SU-DHL-6 (cell line): ENCODE data around the gene MDN1.

ENCODE experiments used
- H2AFZ ChIP-seq: fragments of 200-600 bp; sonication (generic); 2 replicates; pipeline ENCODE4 v1.6.1; 2014; ENCODE audit warnings: low read depth, mild to moderate bottlenecking, moderate library complexity, mixed read lengths, antibody characterized with exemption, low read length; ENCODE audit not compliant: severe bottlenecking
- H3F3A ChIP-seq: fragments of 200-600 bp; shearing (Covaris generic); 2 replicates; pipeline ENCODE4 v1.6.0; 2016; ENCODE audit warnings: antibody characterized with exemption, mild to moderate bottlenecking; ENCODE audit not compliant: insufficient read depth
- H3K27ac ChIP-seq: fragments of 200-600 bp; sonication (generic); 2 replicates; pipeline ENCODE4 v1.5.1; 2016; ENCODE audit warnings: low read depth, mild to moderate bottlenecking, low read length, moderate library complexity, mixed read lengths
- H3K27me3 ChIP-seq: fragments of 200-600 bp; sonication (generic), shearing (Covaris generic); 2 replicates; pipeline ENCODE4 v1.6.0; 2014; ENCODE audit warnings: mild to moderate bottlenecking, low read length
- H3K36me3 ChIP-seq: fragments of 200-600 bp; sonication (generic); 2 replicates; pipeline ENCODE4 v1.6.1; 2014; ENCODE audit warnings: mild to moderate bottlenecking, low read length, mixed read lengths
- H3K4me2 ChIP-seq: fragments of 300-600, 200-600 bp; shearing (Covaris generic), sonication (generic); 2 replicates; pipeline ENCODE4 v1.6.0; 2014; ENCODE audit warnings: low read length, low read depth, mild to moderate bottlenecking; ENCODE audit not compliant: poor library complexity, severe bottlenecking
- H3K4me3 ChIP-seq: fragments of 200-600 bp; sonication (generic); 2 replicates; pipeline ENCODE4 v1.5.1; 2014; ENCODE audit warnings: antibody characterized with exemption, low read length, mild to moderate bottlenecking, mixed read lengths; ENCODE audit not compliant: insufficient read depth, poor library complexity, severe bottlenecking
- H3K79me2 ChIP-seq: fragments of 200-600 bp; sonication (generic); 2 replicates; pipeline ENCODE4 v1.6.1; 2014; ENCODE audit warnings: mild to moderate bottlenecking, low read length, moderate library complexity; ENCODE audit not compliant: insufficient read depth
- H3K9ac ChIP-seq: fragments of 200-600 bp; sonication (generic); 2 replicates; pipeline ENCODE4 v1.7.0; 2014; ENCODE audit warnings: mild to moderate bottlenecking, low read length
- H3K9me2 ChIP-seq: fragments of 200-600 bp; sonication (generic); replicated peaks from 2 replicates; pipeline ENCODE4 v1.6.1; 2014; ENCODE audit warnings: low read length; ENCODE audit not compliant: insufficient read depth
- H3K9me3 ChIP-seq: fragments of 200-600 bp; sonication (generic); 2 replicates; pipeline ENCODE4 v1.6.1; 2014; ENCODE audit warnings: low read length, mixed read lengths; ENCODE audit not compliant: insufficient read depth
- H4K20me1 ChIP-seq: fragments of 200-600 bp; sonication (generic); 2 replicates; pipeline ENCODE4 v1.6.1; 2014; ENCODE audit warnings: low read depth, mild to moderate bottlenecking, antibody characterized with exemption, low read length, moderate library complexity, mixed read lengths
- CTCF ChIP-seq: fragments of 200-600 bp; sonication (generic); IDR thresholded peaks from one replicate; pipeline ENCODE4 v1.5.1; 2017; ENCODE audit warnings: antibody characterized with exemption, mild to moderate bottlenecking, low read length, moderate library complexity; ENCODE audit not compliant: insufficient read depth, poor library complexity, severe bottlenecking
- EZH2phosphoT487 ChIP-seq: fragments of 200-600 bp; sonication (generic), shearing (Covaris generic); conservative IDR thresholded peaks from 2 replicates; pipeline ENCODE4 v1.6.1; 2018; ENCODE audit warnings: mild to moderate bottlenecking, antibody characterized with exemption, low read length, moderate library complexity, mixed read lengths

The MDN1 gene

GRCh38 chr6:89842228-89842627 is 22.6 kb upstream of the MDN1 start:
- no peak overlapping the region for H3K9ac ChIP-seq
- no peak overlapping the region for H3K4me2 ChIP-seq
- H2AFZ ChIP-seq, result no peak overlapping the region
- H3K79me2 ChIP-seq, result peaks cover 93% of the 10 kb centered on the region
- H3K27ac ChIP-seq, result no peak overlapping the region
- H3F3A ChIP-seq, result peaks cover 10% of the 10 kb centered on the region; the same call in 1 of the 2 replicates
- no peaks in the 10 kb centered on the region for H3K9me2 ChIP-seq
- peaks cover 17% of the 10 kb centered on the region for H4K20me1 ChIP-seq
- H3K9me3 ChIP-seq, result no peaks in the 10 kb centered on the region
- H3K4me3 ChIP-seq, result no peak overlapping the region
- TF ChIP-seq CTCF (no peak), EZH2phosphoT487 (no peak)
- peaks cover 3% of the 10 kb centered on the region; the same call in 1 of the 2 replicates for H3K36me3 ChIP-seq
- no peaks in the 10 kb centered on the region for H3K27me3 ChIP-seq

GRCh38 chr6:89840538-89840937 is 20.9 kb upstream of the MDN1 start:
- no peaks in the 10 kb centered on the region for H3K9me2 ChIP-seq
- H3K36me3 ChIP-seq, result peaks cover 3% of the 10 kb centered on the region; the same call in 1 of the 2 replicates
- no peak overlapping the region for H3K27ac ChIP-seq
- H3K9me3 ChIP-seq, result no peaks in the 10 kb centered on the region
- H3K9ac ChIP-seq, result no peak overlapping the region
- peaks cover 10% of the 10 kb centered on the region; the same call in 1 of the 2 replicates for H3F3A ChIP-seq
- H4K20me1 ChIP-seq, result peaks cover 17% of the 10 kb centered on the region
- no peaks in the 10 kb centered on the region for H3K27me3 ChIP-seq
- peaks cover 94% of the 10 kb centered on the region for H3K79me2 ChIP-seq
- no peak for TF ChIP-seq CTCF
- no peak for TF ChIP-seq EZH2phosphoT487
- no peak overlapping the region for H2AFZ ChIP-seq
- no peak overlapping the region for H3K4me3 ChIP-seq
- H3K4me2 ChIP-seq, result no peak overlapping the region

- Histone ChIP-seq H4K20me1 (peaks cover 17% of the 10 kb centered on the region), H3F3A (peaks cover 10% of the 10 kb centered on the region; the same call in 1 of the 2 replicates), H3K4me2 (no peak overlapping the region), H3K79me2 (peaks cover 72% of the 10 kb centered on the region), H3K9me3 (no peaks in the 10 kb centered on the region), H3K4me3 (no peak overlapping the region), H3K27ac (no peak overlapping the region), H3K36me3 (peaks cover 3% of the 10 kb centered on the region; the same call in 1 of the 2 replicates), H2AFZ (no peak overlapping the region), H3K9ac (no peak overlapping the region), H3K27me3 (no peaks in the 10 kb centered on the region), H3K9me2 (no peaks in the 10 kb centered on the region)
- TF ChIP-seq CTCF (no peak), EZH2phosphoT487 (no peak)
Observed at GRCh38 chr6:89836639-89837222, 17.1 kb upstream of the MDN1 start.
